Caki2 (cell line): ENCODE data around the gene TEAD4. TPM values are rescaled to one million over a fixed set of nuclear protein-coding genes. Genes with fewer than 3 reads are reported as not detected.

Experiments
- DNase-seq: peaks from one replicate; pipeline ENCODE4 v3.0.0-alpha.2; 2015; ENCODE audit warnings: low read depth
- in situ Hi-C: cut with HindIII; loops from 2 replicates; pipeline ENCODE4 v1.10.0; 2016; ENCODE audit warnings: low sequenced_read_pairs, low pct_unique_long_range_greater_than_20kb, mixed read lengths
- total RNA-seq: library from RNA; depleted of rRNA; stranded (reverse); fragments of >200 nt; shearing (Covaris generic); gene quantifications from 2 replicates; pipeline ENCODE4 v1.2.3, GENCODE V29; 2014; ENCODE audit warnings: low replicate concordance

The TEAD4 gene
- total RNA-seq, 1 experiment from 2014 or later = 17.2 TPM

DNA sequence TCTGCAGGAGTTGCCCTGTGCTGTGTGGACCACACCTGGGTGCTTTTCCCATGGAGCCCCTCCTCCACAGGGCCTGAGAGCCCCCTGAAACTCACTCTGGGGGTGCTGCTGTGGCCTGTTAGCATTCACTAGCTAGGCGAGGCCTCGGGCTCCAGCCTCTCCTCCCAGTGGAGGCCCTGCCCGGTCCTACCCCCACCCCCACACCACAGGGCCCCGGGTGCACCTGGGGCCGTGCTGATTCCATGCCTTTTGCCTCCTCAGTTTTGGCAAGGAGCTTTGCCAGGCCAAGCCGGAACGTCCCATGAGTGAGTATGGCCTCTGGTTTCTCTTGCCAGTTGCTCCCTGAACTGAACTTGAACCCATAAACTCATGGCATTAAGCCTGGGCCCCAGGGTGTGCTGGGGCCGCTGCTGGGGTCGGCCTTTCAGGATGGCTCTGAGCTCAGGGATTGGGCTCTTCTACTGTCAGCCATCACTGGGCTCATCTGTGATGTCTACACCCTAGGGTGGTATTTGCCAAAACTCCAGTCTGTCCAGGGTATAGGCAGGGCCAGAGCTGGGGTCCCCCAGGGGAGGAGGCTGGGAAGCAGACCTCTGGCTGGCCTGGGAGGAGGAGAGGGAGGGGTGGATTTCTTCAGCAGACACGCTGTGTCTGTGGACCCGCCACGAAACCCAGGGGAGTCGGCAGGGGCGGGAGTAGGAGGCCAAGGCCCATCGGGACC lies 59.2 kb downstream of the TEAD4 start:
- in situ Hi-C loops = no loop called here
- DNase-seq = no peak

DNA sequence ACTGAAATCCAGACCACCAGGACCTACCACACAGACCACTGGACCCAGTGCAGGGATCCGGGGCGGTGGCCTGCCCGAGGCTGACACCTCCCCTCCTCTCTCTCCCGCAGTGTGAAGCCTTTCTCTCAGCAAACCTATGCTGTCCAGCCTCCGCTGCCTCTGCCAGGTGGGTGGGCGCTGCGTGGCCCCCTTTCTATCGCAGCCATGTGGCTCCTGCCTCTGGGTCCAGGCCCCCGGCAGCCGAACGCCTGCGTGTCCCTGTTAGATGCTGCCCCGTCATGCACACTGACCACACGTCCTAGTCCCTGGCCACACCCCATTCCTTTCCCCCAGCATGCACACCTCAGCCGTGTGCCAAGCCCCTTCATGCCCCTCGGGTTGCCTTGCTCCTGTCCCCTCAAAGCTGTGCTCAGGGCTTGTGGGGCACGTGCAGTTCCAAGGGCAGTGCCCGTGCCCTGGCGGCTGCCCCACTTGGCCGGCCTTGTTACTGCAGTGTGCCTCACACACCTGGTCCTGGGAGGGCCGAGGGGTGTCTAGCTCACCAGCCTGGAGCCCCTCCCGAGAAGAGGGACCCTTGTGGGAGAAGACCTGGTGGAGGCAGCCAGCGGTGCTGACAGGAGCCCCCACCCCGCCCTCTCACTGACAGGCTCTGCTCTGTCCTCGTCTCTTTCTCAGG lies 59.9 kb downstream of the TEAD4 start:
- in situ Hi-C loops = no loop called here

DNA sequence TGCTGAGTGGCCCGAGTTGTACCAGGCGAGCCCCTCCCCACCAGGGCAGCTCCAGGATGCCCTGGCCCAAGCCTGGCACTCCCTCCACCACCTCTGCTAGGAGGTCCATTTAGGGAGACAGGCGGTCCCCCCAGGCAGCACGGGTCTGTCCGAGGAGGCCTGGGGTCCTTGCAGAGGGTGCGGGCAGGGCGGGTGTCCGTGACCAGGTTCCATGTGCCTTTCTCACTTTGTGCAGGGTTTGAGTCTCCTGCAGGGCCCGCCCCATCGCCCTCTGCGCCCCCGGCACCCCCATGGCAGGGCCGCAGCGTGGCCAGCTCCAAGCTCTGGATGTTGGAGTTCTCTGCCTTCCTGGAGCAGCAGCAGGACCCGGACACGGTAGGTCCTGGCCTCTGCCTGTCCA lies 61.2 kb downstream of the TEAD4 start:
- in situ Hi-C loops = no loop called here
- DNase-seq = no peak

More for the DNA sequence above, 59.9 kb downstream of the TEAD4 start:
- no peak for DNase-seq

DNA sequence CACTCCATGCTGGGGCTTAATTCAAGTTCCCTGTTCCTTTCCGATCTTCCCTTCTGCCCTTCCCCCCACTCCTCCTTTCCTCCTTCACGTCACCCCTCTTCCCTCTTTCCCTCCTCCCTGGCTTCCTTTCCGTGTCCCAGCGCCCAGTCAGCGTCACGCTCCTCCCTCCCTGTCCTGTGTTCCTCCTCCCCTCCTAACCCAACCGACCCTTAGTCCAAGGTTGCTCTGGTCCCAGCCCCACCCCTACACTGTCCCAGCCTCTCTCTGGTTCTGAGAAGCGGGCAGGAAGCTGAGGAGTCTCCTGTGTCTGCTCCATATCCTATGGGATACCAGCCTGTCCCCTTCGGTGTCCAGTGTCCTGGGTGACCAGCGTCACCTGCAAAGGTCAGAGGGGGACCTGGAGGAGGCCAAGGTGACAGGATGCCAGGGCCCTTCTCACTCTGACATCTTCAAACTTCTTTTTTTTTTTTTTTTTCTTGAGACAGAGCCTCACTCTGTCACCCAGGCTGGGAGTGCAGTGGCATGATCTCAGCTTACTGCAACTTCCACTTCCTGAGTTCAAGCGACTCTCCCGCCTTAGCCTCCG lies 61.7 kb downstream of the TEAD4 start:
- no peak for DNase-seq
- in situ Hi-C loops = no loop called here

DNA sequence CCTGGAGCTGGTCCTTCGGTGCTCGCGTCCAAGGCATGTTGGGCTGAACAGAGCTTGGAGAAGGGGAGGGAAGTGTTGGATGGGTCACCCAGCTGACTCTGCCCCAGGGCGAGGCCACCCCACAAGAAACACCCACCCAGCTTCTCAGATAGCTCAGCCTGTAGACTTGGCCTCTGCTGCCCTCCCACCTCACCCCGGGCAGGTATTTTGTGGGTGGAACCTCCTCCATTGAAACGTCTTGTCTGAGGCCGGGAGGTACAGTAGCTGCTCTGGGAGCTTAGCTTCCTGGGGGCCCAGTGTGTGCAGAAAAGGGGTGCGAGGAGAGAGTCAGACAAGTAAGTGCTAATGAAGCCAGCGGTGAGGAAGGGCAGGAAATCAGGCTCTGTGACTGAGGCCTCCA lies 63.2 kb downstream of the TEAD4 start:
- DNase-seq = no peak
- in situ Hi-C loops = no loop called here

DNA sequence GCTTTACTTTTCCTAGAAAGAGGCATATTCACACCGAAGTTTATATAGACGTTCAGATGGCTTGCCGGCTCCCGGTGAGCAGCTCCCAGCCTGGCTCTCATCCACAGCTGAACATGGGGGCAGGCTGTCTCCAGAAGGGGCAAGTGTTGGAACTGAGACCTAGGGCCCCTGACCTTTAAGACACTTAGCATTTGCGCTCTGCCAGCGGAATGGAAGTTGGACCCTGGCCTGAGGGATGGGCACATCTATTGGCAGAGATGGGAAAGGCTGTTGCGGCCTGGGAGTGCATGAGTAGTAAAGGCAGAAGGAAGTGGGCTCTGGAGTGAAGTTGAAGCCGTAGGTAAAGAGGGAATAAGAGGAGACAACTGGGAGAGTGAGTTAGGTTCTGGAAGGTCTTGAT lies 63.8 kb downstream of the TEAD4 start:
- no peak for DNase-seq
- in situ Hi-C loops = no loop called here

DNA sequence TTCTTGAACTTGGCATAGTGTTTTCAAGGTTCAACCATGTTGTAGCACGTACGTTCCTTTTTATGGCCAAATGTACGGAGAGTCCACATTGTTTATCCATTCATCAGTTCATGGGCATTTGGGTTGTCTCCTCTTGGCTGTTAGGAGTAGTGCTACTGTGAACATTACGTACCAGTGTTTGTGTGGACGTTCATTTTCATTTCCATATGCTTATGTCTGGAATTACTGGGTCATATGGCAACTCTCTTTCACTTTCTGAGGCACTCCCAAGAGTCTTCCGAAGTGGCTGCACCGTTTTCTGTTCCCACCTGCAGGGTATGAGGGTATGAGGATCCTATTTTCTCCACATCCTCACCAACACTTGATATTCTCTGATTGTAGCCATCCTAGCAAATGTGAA lies 68.9 kb downstream of the TEAD4 start:
- no peak for DNase-seq
- in situ Hi-C loops = no loop called here

DNA sequence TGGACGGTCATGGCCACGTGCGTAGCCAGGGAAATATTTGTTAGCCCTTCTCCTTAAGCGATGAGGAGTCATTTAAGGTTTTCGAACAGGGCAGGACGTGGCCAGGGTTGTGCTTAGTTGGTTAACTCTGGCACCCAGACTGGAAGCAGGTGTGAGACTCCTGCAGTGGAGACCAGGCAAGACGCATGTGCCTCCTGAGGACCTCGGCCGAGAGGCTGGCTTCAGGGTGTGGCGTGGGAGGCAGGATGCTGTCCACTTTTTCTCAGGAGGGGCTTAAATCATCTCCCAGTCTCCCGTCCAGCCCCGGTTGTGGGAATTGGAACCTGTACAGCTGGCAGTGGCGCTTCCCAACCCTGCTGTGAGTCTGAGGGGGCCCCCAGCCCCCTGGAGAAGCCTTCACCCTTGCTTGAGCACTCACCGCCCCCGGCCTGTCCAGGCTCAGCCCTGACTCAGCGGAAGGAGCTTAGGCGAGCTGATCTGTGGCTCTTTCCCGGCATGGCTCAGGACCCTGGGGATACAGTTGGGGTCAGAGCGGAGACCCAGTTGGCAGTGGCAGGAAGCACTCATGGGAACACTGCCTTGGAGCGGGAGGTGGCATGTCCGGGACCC lies 71.7 kb downstream of the TEAD4 start:
- in situ Hi-C loops = no loop called here
- DNase-seq = no peak

DNA sequence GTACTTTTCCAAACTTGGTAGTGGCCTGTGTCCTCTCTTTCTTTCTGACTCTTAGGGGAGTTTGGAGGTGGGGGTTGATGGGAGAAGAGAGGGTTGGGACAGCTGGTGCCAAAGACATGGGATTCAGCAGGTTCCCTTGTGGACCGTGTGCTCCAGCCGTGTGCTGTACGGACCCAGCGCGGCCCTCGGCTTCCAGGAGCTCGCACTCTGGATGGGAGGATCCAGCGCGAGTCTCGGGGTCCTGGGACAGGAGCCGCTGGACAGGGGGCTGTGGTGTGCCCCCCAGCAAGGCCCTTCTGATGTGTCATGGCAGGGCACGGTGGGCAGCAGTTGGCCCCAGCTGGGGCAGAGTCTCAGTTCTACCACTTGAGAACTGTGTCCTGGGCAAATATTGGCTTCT lies 73.0 kb downstream of the TEAD4 start:
- in situ Hi-C loops = no loop called here
- no peak for DNase-seq

DNA sequence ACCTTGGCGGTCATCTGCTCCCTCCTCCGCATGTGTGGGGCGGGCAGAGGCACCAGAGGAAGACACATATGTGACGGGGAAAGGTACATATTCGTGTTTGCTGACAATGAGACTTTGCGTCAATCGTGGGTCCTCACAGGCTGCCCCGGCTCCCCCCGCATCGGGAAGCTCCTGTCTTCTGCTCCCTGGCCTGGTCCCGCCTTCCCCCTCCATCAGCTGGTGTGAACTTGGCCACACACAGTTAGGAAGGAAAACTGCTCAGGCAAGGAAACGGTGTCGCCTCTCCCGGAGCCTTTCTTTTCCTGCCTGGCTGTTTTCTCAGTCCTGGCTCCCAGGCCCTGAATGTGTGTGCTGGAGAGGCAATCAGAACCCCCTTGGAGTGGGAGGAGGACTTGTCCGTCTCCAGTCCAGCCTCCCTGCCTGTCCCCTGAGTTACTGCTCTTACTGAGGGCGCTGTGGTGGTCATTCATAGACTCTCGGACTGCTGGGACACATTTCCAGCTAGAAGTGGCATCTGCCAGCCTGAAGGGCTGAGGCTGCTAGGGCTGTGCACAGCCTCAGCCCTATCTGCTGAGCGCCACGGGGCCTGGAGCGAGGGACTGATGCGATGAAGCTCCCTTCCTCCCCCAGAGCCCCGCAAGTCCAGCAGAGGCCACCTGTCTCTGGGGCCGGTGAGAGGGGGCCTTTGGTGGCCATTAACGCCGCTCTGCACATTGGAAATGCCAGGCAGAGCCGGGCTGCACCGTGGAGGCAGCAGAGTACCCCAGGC lies 73.8 kb downstream of the TEAD4 start:
- in situ Hi-C loops = no loop called here
- no peak for DNase-seq

DNA sequence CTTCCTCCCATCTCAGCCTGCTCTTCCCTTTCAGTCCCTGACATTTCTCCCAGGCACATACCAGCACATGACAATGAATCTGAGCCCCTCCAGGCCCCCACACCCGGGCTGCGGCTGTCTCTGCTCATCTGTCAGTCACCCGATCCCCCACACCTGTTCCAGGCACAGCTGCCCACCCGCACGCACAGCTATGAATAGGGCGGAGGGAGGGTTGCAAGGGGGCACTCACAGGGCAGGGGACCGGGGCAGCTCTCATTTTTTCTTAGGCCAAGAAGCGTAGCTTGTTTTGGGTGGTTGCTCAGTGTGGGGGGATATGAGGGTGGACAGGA lies 74.3 kb downstream of the TEAD4 start:
- in situ Hi-C loops = no loop called here
- no peak for DNase-seq

DNA sequence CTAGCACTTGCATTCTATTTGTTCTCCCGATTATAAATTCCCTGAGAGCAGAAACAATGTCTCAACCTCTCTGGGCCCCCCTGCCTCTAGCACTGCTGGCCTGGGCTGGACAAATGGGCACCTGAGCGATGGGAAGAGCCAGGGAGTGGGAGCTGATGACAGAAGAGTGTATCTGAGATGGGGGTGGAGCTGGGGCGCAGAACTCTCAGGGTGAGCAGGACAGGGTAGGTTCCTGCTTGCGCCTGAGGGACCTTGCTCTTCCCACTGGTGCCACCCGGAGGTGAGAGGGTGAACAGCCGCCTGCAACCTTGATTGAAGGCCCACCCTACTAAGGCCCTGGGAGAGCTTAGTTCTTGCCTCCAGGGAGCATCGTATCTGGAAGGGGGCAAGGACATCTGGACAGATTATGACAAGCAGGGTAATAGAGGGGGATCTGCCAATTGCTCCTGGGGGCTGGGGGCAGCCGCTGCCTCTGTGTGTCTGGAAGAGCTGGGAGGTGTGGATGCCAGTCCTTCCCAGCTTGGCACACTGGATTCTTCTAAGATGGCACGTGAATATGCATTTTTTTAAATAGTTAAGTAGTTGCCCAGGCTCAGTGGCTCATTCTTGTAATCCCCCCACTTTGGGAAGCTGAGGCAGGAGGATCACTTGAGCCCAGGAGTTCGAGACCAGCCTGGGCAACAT lies 75.0 kb downstream of the TEAD4 start:
- DNase-seq = peak; percentile 53
- in situ Hi-C loops = no loop called here

DNA sequence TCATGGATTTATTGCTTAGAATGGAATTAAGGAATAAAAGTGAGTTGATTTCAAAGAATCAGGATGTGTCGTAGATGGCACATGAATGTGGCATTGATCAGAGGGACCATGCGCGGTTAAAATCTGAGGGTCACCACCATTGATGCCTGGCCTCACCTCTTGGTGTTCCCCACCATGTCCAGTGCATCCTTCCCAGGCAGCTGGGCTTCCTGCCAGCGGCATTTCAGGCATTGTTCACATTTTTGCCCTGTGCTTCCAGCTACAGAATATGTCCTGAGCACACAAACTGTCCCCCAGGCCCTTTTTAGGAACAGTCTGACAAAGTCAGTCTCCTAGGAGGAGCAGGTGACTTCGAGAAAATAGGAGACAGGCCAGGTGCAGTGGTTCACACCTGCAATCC lies 76.0 kb downstream of the TEAD4 start:
- DNase-seq = no peak
- in situ Hi-C loops = no loop called here

DNA sequence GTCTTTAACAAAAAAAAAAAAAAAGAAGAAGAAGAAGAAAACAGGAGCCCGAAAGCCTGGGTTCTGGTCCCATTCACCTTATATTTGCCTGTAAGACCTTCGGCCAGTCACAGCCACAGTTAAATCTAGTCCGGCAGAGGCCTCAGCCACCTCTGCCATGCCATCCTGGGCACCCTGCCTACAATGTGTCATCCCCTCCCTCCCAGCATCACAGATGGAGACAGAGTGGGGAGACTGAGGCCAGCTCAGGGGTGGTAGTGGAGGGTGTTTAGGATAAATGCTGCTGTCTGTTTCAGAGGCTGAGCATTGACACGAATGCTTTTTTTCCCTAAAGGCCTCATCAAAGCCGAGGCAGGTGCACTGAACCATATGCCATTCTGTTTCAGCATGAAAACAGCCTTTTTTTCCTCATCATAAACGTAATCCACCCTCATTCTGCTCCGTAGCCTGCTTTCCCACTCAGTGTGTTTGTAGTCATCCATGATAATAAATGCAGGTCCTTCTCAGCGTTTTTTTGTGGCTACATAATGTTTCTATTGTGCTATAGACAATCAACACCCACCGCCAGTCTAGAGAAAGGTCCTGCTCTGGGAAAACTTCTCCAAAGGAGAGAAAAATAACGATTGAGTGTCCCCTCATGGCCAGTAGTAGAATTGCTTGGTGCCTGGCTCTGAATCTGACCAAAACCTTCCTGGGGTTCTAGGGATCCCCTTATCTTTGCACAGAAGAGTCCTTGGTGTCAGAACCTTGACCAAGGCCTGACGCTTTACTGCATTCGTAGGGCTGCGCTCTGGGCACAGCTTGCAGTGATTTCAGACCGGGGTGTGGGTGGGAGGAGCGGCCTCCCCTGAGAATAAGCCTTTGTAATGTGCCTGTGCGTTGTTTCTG lies 76.9 kb downstream of the TEAD4 start:
- in situ Hi-C loops = no loop called here
- no peak for DNase-seq

DNA sequence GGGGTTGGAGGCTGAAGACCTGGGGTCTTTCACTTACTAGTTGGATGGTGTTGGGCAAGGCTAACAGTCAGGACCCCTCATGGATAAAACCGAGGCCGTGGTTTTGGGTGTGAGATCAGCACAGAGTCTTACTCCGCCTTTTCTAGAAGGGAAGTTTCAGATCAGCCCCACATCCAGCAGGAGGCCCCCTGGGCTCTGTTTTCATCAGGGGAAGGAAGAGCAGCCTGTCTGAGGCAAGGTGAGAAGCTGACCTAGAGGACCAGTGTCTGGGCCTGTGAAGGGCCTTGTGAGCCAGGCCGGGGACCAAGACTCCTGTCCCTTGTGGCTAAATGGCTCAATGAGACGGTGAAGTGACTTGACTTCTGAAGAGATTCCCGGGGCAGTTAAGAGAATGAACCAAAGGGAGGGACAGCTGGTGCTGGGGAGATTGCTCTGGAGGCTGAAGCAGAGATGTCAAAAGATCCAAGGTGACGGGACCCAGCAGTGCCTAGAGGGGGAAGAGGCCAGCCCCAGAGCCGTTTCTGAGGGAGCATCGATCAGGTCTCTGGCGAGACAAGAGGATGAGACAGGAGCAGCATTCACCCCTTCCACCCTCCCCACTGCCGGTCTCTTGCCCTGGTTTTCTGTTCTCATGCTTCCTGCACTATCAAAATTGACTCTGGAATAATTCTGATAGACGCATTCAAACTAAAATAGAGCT lies 77.9 kb downstream of the TEAD4 start:
- in situ Hi-C loops = no loop called here
- DNase-seq = no peak

DNA sequence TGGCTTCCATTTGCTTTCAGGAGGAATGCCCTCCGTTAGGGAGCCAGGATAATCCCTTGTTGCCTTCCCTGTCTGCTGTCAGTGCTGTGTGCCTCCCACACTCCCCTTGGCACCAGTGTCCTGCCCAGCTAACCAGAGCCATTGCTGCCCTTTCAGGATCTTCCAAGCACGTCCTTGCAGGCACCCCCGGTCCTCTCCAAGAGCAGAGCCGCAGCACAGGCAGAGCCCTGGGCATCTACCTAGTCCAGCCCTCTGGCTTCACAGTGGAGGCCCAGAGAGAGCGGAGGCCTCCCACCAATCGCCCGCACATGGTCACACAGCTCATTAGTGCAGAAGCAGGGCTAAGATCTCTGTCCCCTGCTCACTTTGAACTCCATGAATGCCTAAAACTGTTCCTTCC lies 79.0 kb downstream of the TEAD4 start:
- in situ Hi-C loops = no loop called here
- DNase-seq = no peak
